ENCODE measurements around the gene FBXO47. TPM values are rescaled to one million over a fixed set of nuclear protein-coding genes. Genes with fewer than 3 reads are reported as not detected.
A peak's percentile ranks its signal among the peaks of the same experiment; 100 is the strongest.

FBXO47 gene
- total and polyA plus RNA-seq, 2 of the 4 experiments (the other 2 are of a cell fraction) = under 0.01 TPM; not detected in 1

GRCh38 chr17:38907930-38908675 lies 59.1 kb downstream of the FBXO47 start:
- TF ChIP-seq RFX5 (IDR thresholded peaks at IDR 0.05; ENCODE audit: low read depth, low read length) (no peak), USF2 (IDR thresholded peaks at IDR 0.05; ENCODE audit: low read depth, low read length) (no peak), MAZ (IDR thresholded peaks at IDR 0.05; ENCODE audit: borderline replicate concordance, low read depth, low read length) (no peak), MAFK (IDR thresholded peaks at IDR 0.05; ENCODE audit: low read depth, low read length) (no peak), NFE2L2 (IDR thresholded peaks at IDR 0.05; ENCODE audit: low read depth, low read length) (no peak), BHLHE40 (IDR thresholded peaks at IDR 0.05; ENCODE audit: low read depth, low read length) (no peak), MXI1 (IDR thresholded peaks at IDR 0.05; ENCODE audit: borderline replicate concordance, low read depth, low read length) (no peak), RAD21 (IDR thresholded peaks at IDR 0.05; ENCODE audit: low read length) (no peak), RCOR1 (IDR thresholded peaks at IDR 0.05; ENCODE audit: insufficient replicate concordance, low read length) (no peak), CEBPB (IDR thresholded peaks at IDR 0.05; ENCODE audit: low read depth, low read length) (no peak), CHD1 (IDR thresholded peaks at IDR 0.05; ENCODE audit: low read depth, low read length) (no peak), POLR2A (IDR thresholded peaks at IDR 0.05; ENCODE audit: low read depth, low read length) (no peak), CTCF (conservative IDR thresholded peaks at IDR 0.05; ENCODE audit: low read depth, low read length) (no peak), SMC3 (IDR thresholded peaks at IDR 0.05; ENCODE audit: low read depth, low read length) (no peak), FOS (IDR thresholded peaks at IDR 0.05; ENCODE audit: low read depth, low read length) (no peak), ELK1 (IDR thresholded peaks at IDR 0.05; ENCODE audit: borderline replicate concordance, low read depth, low read length) (no peak)
- Histone ChIP-seq H3K4me3 (ENCODE audit: insufficient read depth, low read depth, low read length) (no peak overlapping the region), H3K4me2 (ENCODE audit: low read depth, low read length) (no peak overlapping the region), H3K23ac (ENCODE audit: low read depth, low read length) (peak overlapping the region; percentile 92), H3K27ac (ENCODE audit: insufficient read depth, low read length) (no peak overlapping the region), H4K91ac (ENCODE audit: insufficient read depth, low read depth, low read length) (no peak overlapping the region), H4K5ac (ENCODE audit: low read depth, low read length) (no peak overlapping the region), H2BK15ac (ENCODE audit: low read depth, low read length) (no peak overlapping the region), H3K27me3 (ENCODE audit: control insufficient read depth, insufficient read depth, low read length) (no peaks in the 10 kb centered on the region), H3K4ac (ENCODE audit: low read depth, low read length) (no peak overlapping the region), H2AFZ (replicated peaks; ENCODE audit: low read length, poor library complexity) (no peak overlapping the region), H3K14ac (replicated peaks; ENCODE audit: low read depth, low read length) (no peak overlapping the region; the same call in 1 of the 2 replicates), H2BK5ac (ENCODE audit: low read depth, low read length, poor library complexity, severe bottlenecking) (no peak overlapping the region), H3K4me1 (ENCODE audit: control insufficient read depth, insufficient read depth, low read length) (peaks cover 12% of the 10 kb centered on the region), H3K9ac (ENCODE audit: low read depth, low read length) (no peak overlapping the region), H4K20me1 (ENCODE audit: insufficient read depth, low read length) (peaks cover 97% of the 10 kb centered on the region), H3K18ac (ENCODE audit: low read depth, low read length) (no peak overlapping the region), H3K79me1 (ENCODE audit: low read depth in 1 of 2, low read length in 2 of 2) (peaks cover 50 to 90% of the 10 kb centered on the region in 2 experiments), H3K9me3 (ENCODE audit: control insufficient read depth, insufficient read depth, low read length) (no peaks in the 10 kb centered on the region), H4K8ac (ENCODE audit: low read depth in 2 of 2, low read length in 2 of 2) (no peak overlapping the region), H2AK5ac (ENCODE audit: low read depth, low read length) (no peak overlapping the region), H2BK120ac (ENCODE audit: low read depth, low read length) (no peak overlapping the region), H3K9me1 (ENCODE audit: insufficient read depth, low read length) (peaks cover 46% of the 10 kb centered on the region), H3K36me3 (ENCODE audit: control insufficient read depth, insufficient read depth, low read length) (peaks cover 66% of the 10 kb centered on the region), H2AK9ac (replicated peaks; ENCODE audit: low read depth, low read length, poor library complexity) (no peak overlapping the region), H3K56ac (ENCODE audit: extremely low read depth, insufficient read depth, low read length) (no peak overlapping the region), H2BK20ac (ENCODE audit: low read depth, low read length) (no peak overlapping the region)
- WGBS, 2 experiments (ENCODE audit: extremely low coverage in 2 of 2, insufficient read length in 1 of 2) = 78% methylated on average over 4 of the region's 15 CpGs; no CpG with 5 or more reads in 1 of the 2 experiments
- ChIA-PET CTCF (no interaction called here), POLR2A (ENCODE audit: unreplicated experiment) (no interaction called here)
- in situ Hi-C loops (cut with MboI; ENCODE audit: low sequenced_read_pairs) (no loop called here), intact Hi-C loops (cut with micrococcal nuclease) (no loop called here), dilution Hi-C loops (cut with HindIII; ENCODE audit: low sequenced_read_pairs, unreplicated experiment) (no loop called here)
- ATAC-seq (ENCODE audit: low read depth) (no peak), DNase-seq (no peak)
- no TSS peak for BruUV-seq (replicated peaks)
